Spleen (tissue), 7 donors: Measurements from ENCODE around the gene FAM168B.
A peak's percentile ranks its signal among the peaks of the same experiment; 100 is the strongest.

Source experiments
- POLR2A ChIP-seq, 3 donors: fragments of 450-650 bp; IDR thresholded peaks; one replicate each; pipeline ENCODE4 v1.5.1; 2017; ENCODE audit warnings: antibody characterized with exemption in 3 of 3, mild to moderate bottlenecking in 1 of 3
- POLR2AphosphoS5 ChIP-seq, 3 donors: sonication (generic); formaldehyde crosslinking; IDR thresholded peaks; one replicate each; pipeline ENCODE4 v1.5.1; 2017; ENCODE audit warnings: antibody characterized with exemption in 3 of 3
- TF ChIP-seq, protein P1 (sequence below), 11 experiments: fragments of 200-600 bp in 7 of 11; fragments of 450-650 bp in 4 of 11; sonication (generic) in 4 of 11; IDR thresholded peaks in 8 of 11; conservative IDR thresholded peaks in 3 of 11; 1 replicate in 7 of 11; 2 replicates in 4 of 11; pipeline versions ENCODE4 v1.4.0 to v1.8.0; 2016 to 2021; ENCODE audit warnings: antibody characterized with exemption in 11 of 11, inconsistent platforms in 4 of 11, mild to moderate bottlenecking in 1 of 11
- donor health status: DM: no; HTN: no; CAD: no; lungs with moderate emphysema.
- donor health status: DM: no; HTN: no; CAD: no.
- donor health status: DM: no; HTN: no; CAD: no.

DNA sequence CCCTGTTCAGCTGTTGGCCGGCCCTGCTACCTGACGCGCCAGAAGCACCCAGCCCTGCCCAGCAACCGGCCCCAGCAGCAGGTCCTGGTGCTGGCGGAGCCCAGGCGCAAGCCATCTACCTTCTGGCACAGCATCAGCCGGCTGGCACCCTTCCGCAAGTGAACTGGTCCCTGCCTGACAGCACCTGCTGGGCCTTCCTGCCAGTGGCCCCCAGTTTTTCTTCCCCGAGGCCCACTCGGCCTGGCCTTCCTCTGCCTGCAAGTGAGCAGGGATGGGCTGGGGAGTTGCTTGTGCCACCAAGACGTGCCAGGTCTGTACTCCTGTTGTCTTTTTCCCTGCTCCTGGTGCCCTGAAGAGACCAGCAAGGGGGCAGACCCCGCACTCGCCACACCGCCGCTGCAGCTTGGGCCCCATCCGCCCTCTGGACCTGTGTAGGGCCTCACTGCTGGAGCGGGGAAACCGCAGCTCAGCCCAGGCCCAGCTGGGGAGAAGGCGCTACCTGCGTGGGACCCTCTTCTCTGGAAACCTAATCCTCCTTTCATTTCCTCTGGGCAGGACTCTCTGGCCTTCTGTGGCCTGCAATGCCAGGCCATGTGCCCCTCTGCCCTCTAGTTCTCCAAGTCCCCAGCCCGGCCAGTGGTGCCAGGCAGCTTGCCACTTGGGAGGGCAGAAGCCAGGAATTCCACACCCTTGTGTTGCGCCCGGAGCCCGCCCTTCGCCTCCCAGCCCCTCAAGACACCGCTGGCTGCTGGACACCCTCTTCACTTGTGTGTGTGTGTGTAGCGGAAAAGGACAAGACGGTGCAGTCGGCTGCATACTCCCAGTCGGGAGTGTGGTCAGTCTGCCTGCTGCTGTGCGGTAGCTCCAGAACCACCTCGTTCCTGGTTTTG is 47.0 kb downstream of the FAM168B start:
- TF ChIP-seq, protein P1, sequence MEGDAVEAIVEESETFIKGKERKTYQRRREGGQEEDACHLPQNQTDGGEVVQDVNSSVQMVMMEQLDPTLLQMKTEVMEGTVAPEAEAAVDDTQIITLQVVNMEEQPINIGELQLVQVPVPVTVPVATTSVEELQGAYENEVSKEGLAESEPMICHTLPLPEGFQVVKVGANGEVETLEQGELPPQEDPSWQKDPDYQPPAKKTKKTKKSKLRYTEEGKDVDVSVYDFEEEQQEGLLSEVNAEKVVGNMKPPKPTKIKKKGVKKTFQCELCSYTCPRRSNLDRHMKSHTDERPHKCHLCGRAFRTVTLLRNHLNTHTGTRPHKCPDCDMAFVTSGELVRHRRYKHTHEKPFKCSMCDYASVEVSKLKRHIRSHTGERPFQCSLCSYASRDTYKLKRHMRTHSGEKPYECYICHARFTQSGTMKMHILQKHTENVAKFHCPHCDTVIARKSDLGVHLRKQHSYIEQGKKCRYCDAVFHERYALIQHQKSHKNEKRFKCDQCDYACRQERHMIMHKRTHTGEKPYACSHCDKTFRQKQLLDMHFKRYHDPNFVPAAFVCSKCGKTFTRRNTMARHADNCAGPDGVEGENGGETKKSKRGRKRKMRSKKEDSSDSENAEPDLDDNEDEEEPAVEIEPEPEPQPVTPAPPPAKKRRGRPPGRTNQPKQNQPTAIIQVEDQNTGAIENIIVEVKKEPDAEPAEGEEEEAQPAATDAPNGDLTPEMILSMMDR (IDR thresholded peaks at IDR 0.05 in 8 of 11, conservative IDR thresholded peaks at IDR 0.05 in 3 of 11): no peak
- TF ChIP-seq POLR2A (IDR thresholded peaks at IDR 0.05) (no peak), POLR2AphosphoS5 (IDR thresholded peaks at IDR 0.05) (peak in 2 of 3 donors; percentile 3 to 66)
